RWPE2 (cell line): ENCODE data around the gene LZTS3.
A peak's percentile ranks its signal among the peaks of the same experiment; 100 is the strongest.
"Not testable (repeated sequence)": the region's sequence is repeated elsewhere in the genome, so short reads cannot be mapped to it uniquely, and the experiment has no call there.

Experiments used
- ATAC-seq: fragments of 200-7000 bp; cut with Tn5 transposase; 3 replicates; pipeline ENCODE4 v1.9.1; 2021; ENCODE audit warnings: low read depth
- DNase-seq: peaks from one replicate; pipeline ENCODE4 v3.0.0-alpha.2; 2020; ENCODE audit warnings: low spot score
- H3K27ac ChIP-seq: fragments of 450-650 bp; 2 replicates; pipeline ENCODE4 v1.5.1; 2017; ENCODE audit warnings: mild to moderate bottlenecking; ENCODE audit not compliant: poor library complexity, severe bottlenecking
- H3K27me3 ChIP-seq: fragments of 250-450 bp; sonication (Bioruptor Pico); 2 replicates; pipeline ENCODE4 v1.5.1; 2021; ENCODE audit warnings: mild to moderate bottlenecking, moderate library complexity; ENCODE audit not compliant: insufficient read depth, poor library complexity, severe bottlenecking
- H3K36me3 ChIP-seq: fragments of 250-450 bp; sonication (Bioruptor Pico); 2 replicates; pipeline ENCODE4 v1.5.1; 2020; ENCODE audit warnings: low read depth, mild to moderate bottlenecking, moderate library complexity
- H3K4me1 ChIP-seq: fragments of 250-450 bp; sonication (Bioruptor Pico); 2 replicates; pipeline ENCODE4 v1.5.1; 2021; ENCODE audit warnings: mild to moderate bottlenecking, moderate library complexity; ENCODE audit not compliant: insufficient read depth, poor library complexity, severe bottlenecking
- H3K4me3 ChIP-seq: fragments of 250-450 bp; sonication (Bioruptor Pico); 2 replicates; pipeline ENCODE4 v1.5.1; 2021; ENCODE audit warnings: mild to moderate bottlenecking, moderate library complexity; ENCODE audit not compliant: severe bottlenecking
- H3K9me3 ChIP-seq: fragments of 250-450 bp; sonication (Bioruptor Pico); 2 replicates; pipeline ENCODE4 v1.5.1; 2021; ENCODE audit warnings: mild to moderate bottlenecking, moderate library complexity; ENCODE audit not compliant: severe bottlenecking
- TF ChIP-seq, protein P1 (sequence below): fragments of 450-650 bp; IDR thresholded peaks from one replicate; pipeline ENCODE4 v1.5.1; 2017; ENCODE audit warnings: mild to moderate bottlenecking, moderate library complexity; ENCODE audit not compliant: poor library complexity, severe bottlenecking

LZTS3 gene

DNA sequence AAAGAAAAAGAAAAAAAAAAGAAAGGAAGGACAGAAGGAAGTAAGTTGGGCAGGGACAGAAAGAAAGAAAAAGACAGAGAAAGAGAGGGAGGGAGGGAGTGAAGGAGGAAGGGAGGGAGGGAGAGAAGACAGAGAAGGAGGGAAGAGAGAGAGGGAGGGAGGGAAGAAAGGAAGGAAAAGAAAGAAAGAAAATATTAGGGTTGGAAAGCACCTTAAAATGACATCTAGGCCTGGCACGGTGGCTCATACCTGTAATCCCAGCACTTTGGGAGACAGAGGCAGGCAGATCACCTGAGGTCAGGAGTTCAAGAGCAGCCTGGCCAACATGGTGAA, 46.9 kb downstream of the LZTS3 start:
- Histone ChIP-seq H3K4me1 (peaks cover 14% of the 10 kb centered on the region), H3K27me3 (no peaks in the 10 kb centered on the region), H3K27ac (no peak overlapping the region), H3K36me3 (peaks cover 8% of the 10 kb centered on the region), H3K9me3 (no peaks in the 10 kb centered on the region), H3K4me3 (no peak overlapping the region)
- DNase-seq (no peak), ATAC-seq (no peak)
- TF ChIP-seq, protein P1, sequence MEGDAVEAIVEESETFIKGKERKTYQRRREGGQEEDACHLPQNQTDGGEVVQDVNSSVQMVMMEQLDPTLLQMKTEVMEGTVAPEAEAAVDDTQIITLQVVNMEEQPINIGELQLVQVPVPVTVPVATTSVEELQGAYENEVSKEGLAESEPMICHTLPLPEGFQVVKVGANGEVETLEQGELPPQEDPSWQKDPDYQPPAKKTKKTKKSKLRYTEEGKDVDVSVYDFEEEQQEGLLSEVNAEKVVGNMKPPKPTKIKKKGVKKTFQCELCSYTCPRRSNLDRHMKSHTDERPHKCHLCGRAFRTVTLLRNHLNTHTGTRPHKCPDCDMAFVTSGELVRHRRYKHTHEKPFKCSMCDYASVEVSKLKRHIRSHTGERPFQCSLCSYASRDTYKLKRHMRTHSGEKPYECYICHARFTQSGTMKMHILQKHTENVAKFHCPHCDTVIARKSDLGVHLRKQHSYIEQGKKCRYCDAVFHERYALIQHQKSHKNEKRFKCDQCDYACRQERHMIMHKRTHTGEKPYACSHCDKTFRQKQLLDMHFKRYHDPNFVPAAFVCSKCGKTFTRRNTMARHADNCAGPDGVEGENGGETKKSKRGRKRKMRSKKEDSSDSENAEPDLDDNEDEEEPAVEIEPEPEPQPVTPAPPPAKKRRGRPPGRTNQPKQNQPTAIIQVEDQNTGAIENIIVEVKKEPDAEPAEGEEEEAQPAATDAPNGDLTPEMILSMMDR: no peak

DNA sequence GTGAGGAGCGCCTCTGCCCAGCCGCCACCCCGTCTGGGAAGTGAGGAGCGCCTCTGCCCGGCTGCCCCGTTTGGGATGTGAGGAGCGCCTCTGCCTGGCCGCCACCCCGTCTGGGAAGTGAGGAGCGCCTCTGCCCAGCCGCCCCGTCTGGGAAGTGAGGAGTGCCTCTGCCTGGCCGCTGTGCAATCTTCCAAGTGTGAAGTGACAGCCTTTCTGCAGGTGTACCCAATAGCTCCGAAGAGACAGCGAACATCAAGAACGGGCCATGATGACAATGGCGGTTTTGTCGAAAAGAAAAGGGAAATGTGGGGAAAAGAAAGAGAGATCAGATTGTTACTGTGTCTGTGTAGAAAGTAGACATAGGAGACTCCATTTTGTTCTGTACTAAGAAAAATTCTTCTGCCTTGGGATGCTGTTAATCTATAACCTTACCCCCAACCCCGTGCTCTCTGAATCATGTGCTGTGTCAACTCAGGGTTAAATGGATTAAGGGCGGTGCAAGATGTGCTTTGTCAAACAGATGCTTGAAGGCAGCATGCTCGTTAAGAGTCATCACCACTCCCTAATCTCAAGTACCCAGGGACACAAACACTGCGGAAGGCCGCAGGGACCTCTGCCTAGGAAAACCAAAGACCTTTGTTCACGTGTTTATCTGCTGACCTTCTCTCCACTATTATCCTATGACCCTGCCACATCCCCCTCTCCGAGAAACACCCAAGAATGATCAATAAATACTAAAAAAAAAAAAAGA, 47.4 kb downstream of the LZTS3 start:
- H3K4me1 ChIP-seq: peaks cover 14% of the 10 kb centered on the region
- H3K27ac ChIP-seq, ATAC-seq, DNase-seq, H3K9me3 ChIP-seq, H3K36me3 ChIP-seq, H3K27me3 ChIP-seq, H3K4me3 ChIP-seq: not testable (repeated sequence)

DNA sequence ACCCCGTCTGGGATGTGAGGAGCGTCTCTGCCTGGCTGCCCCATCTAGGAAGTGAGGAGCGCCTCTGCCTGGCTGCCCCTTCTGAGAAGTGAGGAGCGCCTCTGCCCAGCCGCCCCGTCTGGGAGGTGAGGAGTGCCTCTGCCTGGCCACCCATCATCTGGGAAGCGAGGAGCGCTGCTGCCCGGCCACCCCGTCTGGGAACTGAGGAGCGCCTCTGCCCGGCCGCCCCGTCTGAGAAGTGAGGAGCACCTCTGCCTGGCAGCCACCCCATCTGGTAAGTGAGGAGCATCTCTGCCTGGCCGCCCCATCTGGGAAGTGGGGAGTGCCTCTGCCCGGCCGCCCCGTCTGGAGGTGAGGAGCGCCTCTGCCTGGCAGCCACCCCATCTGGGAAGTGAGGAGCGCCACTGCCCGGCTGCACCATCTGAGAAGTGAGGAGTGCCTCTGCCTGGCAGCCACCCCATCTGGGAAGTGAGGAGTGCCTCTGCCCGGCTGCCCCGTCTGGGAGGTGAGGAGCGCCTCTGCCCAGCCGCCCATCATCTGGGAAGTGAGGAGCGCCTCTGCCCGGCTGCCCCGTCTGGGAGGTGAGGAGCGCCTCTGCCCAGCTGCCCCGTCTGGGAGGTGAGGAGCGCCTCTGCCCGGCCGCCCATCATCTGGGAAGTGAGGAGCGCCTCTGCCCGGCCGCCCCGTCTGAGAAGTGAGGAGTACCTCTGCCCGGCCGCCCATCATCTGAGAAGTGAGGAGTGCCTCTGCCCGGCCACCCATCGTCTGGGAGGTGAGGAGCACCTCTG, 48.4 kb downstream of the LZTS3 start:
- not testable (repeated sequence) for H3K27ac ChIP-seq, DNase-seq, H3K36me3 ChIP-seq, H3K4me3 ChIP-seq, H3K9me3 ChIP-seq, H3K27me3 ChIP-seq, ATAC-seq
- peaks cover 14% of the 10 kb centered on the region for H3K4me1 ChIP-seq

DNA sequence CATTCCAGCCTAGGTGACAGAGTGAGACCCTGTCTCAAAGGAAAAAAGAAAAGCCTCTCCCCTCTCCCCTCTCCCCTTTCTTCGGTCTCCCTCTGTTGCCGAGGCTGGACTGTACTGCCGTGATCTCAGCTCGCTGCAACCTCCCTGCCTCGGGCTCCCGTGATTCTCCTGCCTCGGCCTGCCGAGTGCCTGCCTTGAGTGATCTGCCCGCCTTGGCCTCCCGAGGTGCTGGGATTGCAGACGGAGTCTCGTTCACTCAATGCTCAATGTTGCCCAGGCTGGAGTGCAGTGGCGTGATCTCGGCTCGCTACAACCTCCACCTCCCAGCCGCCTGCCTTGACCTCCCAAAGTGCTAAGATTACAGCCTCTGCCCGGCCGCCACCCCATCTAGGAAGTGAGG, 49.2 kb downstream of the LZTS3 start:
- not testable (repeated sequence) for H3K4me3 ChIP-seq, H3K9me3 ChIP-seq, H3K36me3 ChIP-seq, DNase-seq, H3K27me3 ChIP-seq, ATAC-seq
- Histone ChIP-seq H3K4me1 (peaks cover 14% of the 10 kb centered on the region), H3K27ac (peak overlapping the region; percentile 74)

DNA sequence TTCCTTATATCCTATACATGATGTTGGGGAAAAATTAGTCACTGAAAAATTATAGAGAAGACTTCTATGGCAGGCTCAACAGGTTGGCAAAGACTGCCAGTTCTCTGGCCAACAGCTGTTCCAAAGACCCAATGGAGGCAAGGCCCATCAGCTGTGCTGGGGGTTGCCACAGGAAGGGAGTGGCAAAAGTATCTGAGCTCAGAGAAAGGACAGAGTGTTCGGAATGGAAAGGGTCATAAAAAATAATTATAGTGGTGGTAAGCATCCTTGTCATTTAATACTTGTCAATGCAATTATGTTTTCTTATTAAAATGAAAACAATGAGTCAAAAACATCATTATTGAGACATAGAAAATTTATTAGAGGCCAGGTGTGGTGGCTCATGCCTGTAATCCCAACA, 49.8 kb downstream of the LZTS3 start:
- H3K27ac ChIP-seq: peak overlapping the region; percentile 74
- ATAC-seq (peak; percentile 67), DNase-seq (no peak)
- H3K9me3 ChIP-seq: no peaks in the 10 kb centered on the region
- no peak overlapping the region for H3K4me3 ChIP-seq
- TF ChIP-seq, protein P1: no peak
- H3K4me1 ChIP-seq: peaks cover 14% of the 10 kb centered on the region
- no peaks in the 10 kb centered on the region for H3K27me3 ChIP-seq
- peaks cover 8% of the 10 kb centered on the region for H3K36me3 ChIP-seq

DNA sequence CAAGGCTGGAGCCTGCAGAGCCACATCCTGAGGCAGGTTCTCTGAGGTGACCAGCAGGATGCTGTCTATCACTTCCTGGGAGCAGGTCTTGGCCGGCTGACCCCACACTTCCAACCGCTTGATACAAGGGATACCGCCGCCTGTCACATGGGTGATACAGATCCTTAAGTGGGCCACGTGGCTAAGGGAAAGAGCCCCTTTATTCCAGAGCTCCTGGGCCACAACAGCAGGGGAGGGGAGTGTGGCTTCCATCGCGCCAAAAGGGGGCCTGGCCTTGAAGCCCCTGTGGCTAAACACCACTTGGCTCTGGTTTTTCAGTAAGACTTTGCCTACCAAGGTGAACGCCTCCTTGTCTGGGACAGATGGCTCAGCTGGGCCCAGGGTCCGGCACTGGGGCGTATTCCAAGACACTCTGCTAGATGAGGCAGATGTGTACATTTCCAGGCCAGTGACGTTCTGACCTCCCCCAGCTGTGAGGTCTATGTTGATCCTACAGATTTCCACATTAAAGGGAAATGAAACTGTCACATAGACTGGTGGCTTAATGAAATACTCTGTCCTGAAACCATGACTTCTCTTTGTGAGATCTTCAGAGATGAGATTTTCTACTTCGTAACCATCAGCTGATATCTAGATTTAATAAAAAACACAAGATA, 51.3 kb downstream of the LZTS3 start:
- TF ChIP-seq, protein P1: no peak
- Histone ChIP-seq H3K4me1 (peaks cover 14% of the 10 kb centered on the region), H3K27ac (peak overlapping the region; percentile 74), H3K4me3 (no peak overlapping the region), H3K36me3 (peaks cover 8% of the 10 kb centered on the region), H3K27me3 (no peaks in the 10 kb centered on the region), H3K9me3 (no peaks in the 10 kb centered on the region)
- ATAC-seq (no peak), DNase-seq (no peak)
